ENCODE data around the gene HYLS1. TPM values are rescaled to one million over a fixed set of nuclear protein-coding genes. Genes with fewer than 3 reads are reported as not detected.

The HYLS1 gene
- total and polyA plus RNA-seq, 8 donors, result 0.71 to 2.4 (median 1.6) TPM

- Histone ChIP-seq H3K36me3 (no peaks in the 10 kb centered on the region), H3K27me3 (peaks cover 0 to 7% (median 0%) of the 10 kb centered on the region in 4 donors), H3K27ac (no peak overlapping the region), H3K9me3 (no peaks in the 10 kb centered on the region), H3K4me3 (no peak overlapping the region), H3K4me1 (no peaks in the 10 kb centered on the region)
- intact Hi-C loops (cut with DNase I), result loop anchor here in 1 of 3 donors (5.0 kb wide), 1 partner anchor 252 kb away; no protein-coding TSS in a partner anchor
- TF ChIP-seq, protein P1, sequence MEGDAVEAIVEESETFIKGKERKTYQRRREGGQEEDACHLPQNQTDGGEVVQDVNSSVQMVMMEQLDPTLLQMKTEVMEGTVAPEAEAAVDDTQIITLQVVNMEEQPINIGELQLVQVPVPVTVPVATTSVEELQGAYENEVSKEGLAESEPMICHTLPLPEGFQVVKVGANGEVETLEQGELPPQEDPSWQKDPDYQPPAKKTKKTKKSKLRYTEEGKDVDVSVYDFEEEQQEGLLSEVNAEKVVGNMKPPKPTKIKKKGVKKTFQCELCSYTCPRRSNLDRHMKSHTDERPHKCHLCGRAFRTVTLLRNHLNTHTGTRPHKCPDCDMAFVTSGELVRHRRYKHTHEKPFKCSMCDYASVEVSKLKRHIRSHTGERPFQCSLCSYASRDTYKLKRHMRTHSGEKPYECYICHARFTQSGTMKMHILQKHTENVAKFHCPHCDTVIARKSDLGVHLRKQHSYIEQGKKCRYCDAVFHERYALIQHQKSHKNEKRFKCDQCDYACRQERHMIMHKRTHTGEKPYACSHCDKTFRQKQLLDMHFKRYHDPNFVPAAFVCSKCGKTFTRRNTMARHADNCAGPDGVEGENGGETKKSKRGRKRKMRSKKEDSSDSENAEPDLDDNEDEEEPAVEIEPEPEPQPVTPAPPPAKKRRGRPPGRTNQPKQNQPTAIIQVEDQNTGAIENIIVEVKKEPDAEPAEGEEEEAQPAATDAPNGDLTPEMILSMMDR (IDR thresholded peaks at IDR 0.05), result no peak
- FAIRE-seq, result no peak
- no peak for DNase-seq
- ATAC-seq, result no peak
- WGBS, 2 donors, result 78 to 79% methylated on average over 12 of the region's 12 CpGs
These were observed 48.2 kb downstream of the HYLS1 start for GRCh38 chr11:125935618-125936199.

DNA sequence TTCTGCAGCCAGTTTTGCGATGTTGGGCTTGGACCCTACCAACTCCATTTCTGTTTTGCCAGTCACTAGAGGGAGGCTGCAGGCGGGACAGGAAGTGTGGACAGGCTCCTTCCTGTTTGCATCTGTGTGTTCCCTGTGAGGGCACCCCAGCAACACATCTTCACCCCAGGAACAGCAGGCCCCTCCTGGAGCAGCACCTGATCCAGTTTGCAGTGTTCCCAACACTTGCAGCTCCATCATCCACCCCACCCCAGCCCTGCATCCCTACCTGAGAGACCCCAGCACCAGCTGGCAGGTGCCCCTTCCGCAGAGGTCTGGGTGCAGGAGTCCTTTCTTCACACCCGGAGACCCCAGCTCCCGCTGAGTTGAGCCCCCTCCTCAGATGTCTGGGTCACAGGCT lies 51.0 kb downstream of the HYLS1 start:
- no peak overlapping the region for H3K27ac ChIP-seq
- intact Hi-C loops (cut with DNase I), result loop anchor here in 1 of 3 donors (5.0 kb wide), 1 partner anchor 249 kb away; no protein-coding TSS in a partner anchor
- no peaks in the 10 kb centered on the region for H3K9me3 ChIP-seq
- no peak overlapping the region for H3K4me3 ChIP-seq
- no peak for DNase-seq
- 75 to 84% methylated on average over 5 of the region's 5 CpGs for WGBS, 2 donors
- no peaks in the 10 kb centered on the region for H3K4me1 ChIP-seq
- ATAC-seq, result no peak
- TF ChIP-seq, protein P1 (IDR thresholded peaks at IDR 0.05), result no peak
- no peaks in the 10 kb centered on the region for H3K27me3 ChIP-seq
- FAIRE-seq, result no peak
- no peaks in the 10 kb centered on the region for H3K36me3 ChIP-seq

DNA sequence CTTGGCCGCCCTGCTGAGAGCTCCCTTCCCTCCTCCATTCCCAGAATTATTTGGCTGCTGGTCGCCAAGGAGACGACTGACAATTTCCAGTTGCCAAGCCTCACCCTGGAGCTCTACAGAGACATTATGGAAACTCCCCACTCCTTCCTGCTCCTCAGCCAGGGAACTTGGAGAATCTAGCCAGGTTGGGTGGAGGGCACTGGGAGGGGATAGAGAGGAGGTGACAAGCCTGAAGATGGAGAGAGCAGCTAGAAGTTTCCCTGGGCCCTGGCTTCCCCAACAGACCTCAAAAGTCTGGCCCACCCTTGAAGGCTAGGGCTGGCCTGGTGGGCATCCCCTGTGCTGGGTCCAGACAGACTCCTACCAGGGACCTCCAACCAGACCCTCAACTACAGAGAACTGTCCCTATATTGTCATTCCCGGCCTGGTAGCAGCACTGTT lies 51.6 kb downstream of the HYLS1 start:
- no peak for FAIRE-seq

GRCh38 chr11:125940145-125940544 lies 52.7 kb downstream of the HYLS1 start:
- intact Hi-C loops (cut with DNase I), result no loop called here
- no peak for ATAC-seq
- no peak for FAIRE-seq
- TF ChIP-seq, protein P1 (IDR thresholded peaks at IDR 0.05), result no peak
- no peaks in the 10 kb centered on the region for H3K4me1 ChIP-seq
- H3K4me3 ChIP-seq, result no peak overlapping the region
- no peak for DNase-seq
- 89 to 96% methylated on average over 4 of the region's 4 CpGs for WGBS, 2 donors
- H3K27me3 ChIP-seq, result no peaks in the 10 kb centered on the region
- no peaks in the 10 kb centered on the region for H3K9me3 ChIP-seq
- H3K36me3 ChIP-seq, result no peaks in the 10 kb centered on the region
- H3K27ac ChIP-seq, result no peak overlapping the region

More for the DNA sequence above, 51.6 kb downstream of the HYLS1 start:
- 57 to 60% methylated on average over 4 of the region's 4 CpGs for WGBS, 2 donors
- Histone ChIP-seq H3K27me3 (no peaks in the 10 kb centered on the region), H3K9me3 (no peaks in the 10 kb centered on the region), H3K27ac (no peak overlapping the region), H3K4me3 (no peak overlapping the region), H3K36me3 (no peaks in the 10 kb centered on the region), H3K4me1 (no peaks in the 10 kb centered on the region)
- ATAC-seq, result no peak
- no peak for DNase-seq
- intact Hi-C loops (cut with DNase I), result loop anchor here in 1 of 3 donors (5.0 kb wide), 1 partner anchor 248 kb away; no protein-coding TSS in a partner anchor
- TF ChIP-seq, protein P1 (IDR thresholded peaks at IDR 0.05), result no peak

DNA sequence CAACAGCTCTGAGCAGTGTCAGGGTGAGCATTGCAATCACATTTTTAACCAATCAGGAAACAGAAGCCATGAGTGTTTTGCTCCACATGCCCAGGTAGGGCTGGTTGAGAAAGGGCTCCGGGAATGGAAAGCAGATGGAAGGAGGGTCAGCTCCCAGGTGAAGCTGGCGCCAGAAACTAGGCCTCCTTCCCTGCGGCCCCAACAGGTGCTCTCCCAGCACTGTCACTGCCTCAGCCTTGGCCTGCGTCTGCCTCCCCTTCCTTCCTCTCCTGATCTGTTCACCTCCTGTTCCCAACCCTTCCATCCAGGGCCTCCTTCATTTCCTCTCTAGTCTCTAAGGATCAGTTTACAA lies 53.8 kb downstream of the HYLS1 start:
- Histone ChIP-seq H3K9me3 (no peaks in the 10 kb centered on the region), H3K27me3 (no peaks in the 10 kb centered on the region), H3K27ac (no peak overlapping the region), H3K4me3 (no peak overlapping the region), H3K36me3 (no peaks in the 10 kb centered on the region), H3K4me1 (no peaks in the 10 kb centered on the region)
- FAIRE-seq (no peak), ATAC-seq (no peak), DNase-seq (no peak)
- intact Hi-C loops (cut with DNase I), result no loop called here
- TF ChIP-seq, protein P1 (IDR thresholded peaks at IDR 0.05), result no peak
- WGBS, 2 donors, result 74 to 86% methylated on average over 4 of the region's 4 CpGs
